Uterus (tissue), 4 donors: Measurements from ENCODE around the gene MPDU1. TPM values are rescaled to one million over a fixed set of nuclear protein-coding genes. Genes with fewer than 3 reads are reported as not detected.

Source experiments
- DNase-seq, 2 donors: peaks; one replicate each; pipeline ENCODE4 v3.0.0-alpha.2; 2019 to 2020
- H3K27ac ChIP-seq, 2 donors: fragments of 200-600 bp; sonication (generic); 1 replicate in 1 of 2; 2 replicates in 1 of 2; pipeline ENCODE4 v1.5.1; 2016 to 2018
- H3K27me3 ChIP-seq, 2 donors: fragments of 200-600 bp; sonication (generic); one replicate each; pipeline ENCODE4 v1.5.1; 2018 to 2019; ENCODE audit warnings: control low read depth in 1 of 2
- H3K36me3 ChIP-seq, 2 donors: fragments of 200-600 bp; sonication (generic); one replicate each; pipeline ENCODE4 v1.5.1; 2019; ENCODE audit warnings: control low read depth in 1 of 2
- H3K4me1 ChIP-seq, 2 donors: fragments of 200-600 bp; sonication (generic); one replicate each; pipeline ENCODE4 v1.5.1; 2018 to 2019; ENCODE audit warnings: control low read depth in 1 of 2
- H3K4me3 ChIP-seq, 2 donors: fragments of 200-600 bp; sonication (generic); 1 replicate in 1 of 2; 2 replicates in 1 of 2; pipeline ENCODE4 v1.5.1; 2018 to 2019; ENCODE audit warnings: mild to moderate bottlenecking in 1 of 2
- H3K9me3 ChIP-seq, 2 donors: fragments of 200-600 bp; sonication (generic); one replicate each; pipeline ENCODE4 v1.5.1; 2019; ENCODE audit warnings: control low read depth in 1 of 2
- POLR2A ChIP-seq, 2 donors: fragments of 450-650 bp; IDR thresholded peaks; one replicate each; pipeline ENCODE4 v1.6.1; 2016; ENCODE audit warnings: antibody characterized with exemption in 2 of 2, mild to moderate bottlenecking in 1 of 2, moderate library complexity in 1 of 2
- intact Hi-C: fragments of 100-400 bp; cut with DNase I; formaldehyde crosslinking; loops from one replicate; pipeline ENCODE4 v1.15.1; 2023; ENCODE audit warnings: low total_unique reads
- total RNA-seq, 4 donors: library from RNA; depleted of rRNA in 3 of 4; stranded (reverse); fragments of >200 nt in 3 of 4; gene quantifications; one replicate each; pipeline versions ENCODE4 v1.1.0 to v1.2.4, GENCODE V29; 2014 to 2023
- TF ChIP-seq, protein P1 (sequence below), 4 experiments: fragments of 200-600 bp in 2 of 4; fragments of 450-650 bp in 2 of 4; sonication (generic) in 2 of 4; IDR thresholded peaks; one replicate each; pipeline ENCODE4 v1.5.1; 2016 to 2019; ENCODE audit warnings: antibody characterized with exemption in 4 of 4, mild to moderate bottlenecking in 2 of 4, moderate library complexity in 1 of 4
- donor health status: DM: yes; HTN: yes; CAD: no.

MPDU1 gene
- total RNA-seq, 4 donors from 2014 or later, result 2.6 to 63.6 (median 35.0) TPM

DNA sequence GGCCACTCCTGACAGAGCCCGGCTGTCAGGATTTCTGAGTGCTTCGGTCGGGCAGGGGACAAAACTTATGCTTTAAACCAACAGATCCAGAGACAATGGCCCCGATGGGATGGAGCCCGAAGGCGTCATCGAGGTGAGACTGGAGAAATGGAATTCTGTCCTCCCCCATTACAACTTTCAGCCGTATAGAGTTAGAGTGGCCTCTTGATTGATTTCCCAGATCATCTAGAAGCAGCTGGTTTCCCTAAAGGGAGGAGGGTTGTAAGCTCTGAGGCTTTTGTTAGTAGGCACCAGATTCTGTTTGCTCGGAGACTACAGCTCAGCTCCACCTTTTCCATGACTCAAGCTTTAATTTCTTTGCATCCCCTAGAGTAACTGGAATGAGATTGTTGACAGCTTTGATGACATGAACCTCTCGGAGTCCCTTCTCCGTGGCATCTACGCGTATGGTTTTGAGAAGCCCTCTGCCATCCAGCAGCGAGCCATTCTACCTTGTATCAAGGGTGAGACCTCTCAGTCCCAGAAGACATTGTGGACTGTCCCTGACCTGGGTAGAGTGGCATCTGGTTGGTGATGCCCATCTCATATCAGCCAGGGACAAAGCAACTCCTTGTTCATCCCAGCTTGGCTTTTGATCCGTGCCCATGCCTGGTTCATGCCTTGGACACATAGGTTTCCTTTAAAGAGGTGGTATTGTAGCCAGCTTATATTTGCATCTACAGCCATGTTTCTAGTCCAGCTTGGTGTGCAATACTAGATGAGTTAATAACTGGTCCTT, 9.3 kb upstream of the MPDU1 start:
- Histone ChIP-seq H3K4me3 (peak overlapping the region; percentile 94 to 100), H3K4me1 (peaks cover 0 to 6% of the 10 kb centered on the region in 2 donors), H3K27me3 (no peaks in the 10 kb centered on the region), H3K36me3 (no peaks in the 10 kb centered on the region), H3K27ac (peak overlapping the region; percentile 98 to 99), H3K9me3 (no peaks in the 10 kb centered on the region)
- TF ChIP-seq, protein P1, sequence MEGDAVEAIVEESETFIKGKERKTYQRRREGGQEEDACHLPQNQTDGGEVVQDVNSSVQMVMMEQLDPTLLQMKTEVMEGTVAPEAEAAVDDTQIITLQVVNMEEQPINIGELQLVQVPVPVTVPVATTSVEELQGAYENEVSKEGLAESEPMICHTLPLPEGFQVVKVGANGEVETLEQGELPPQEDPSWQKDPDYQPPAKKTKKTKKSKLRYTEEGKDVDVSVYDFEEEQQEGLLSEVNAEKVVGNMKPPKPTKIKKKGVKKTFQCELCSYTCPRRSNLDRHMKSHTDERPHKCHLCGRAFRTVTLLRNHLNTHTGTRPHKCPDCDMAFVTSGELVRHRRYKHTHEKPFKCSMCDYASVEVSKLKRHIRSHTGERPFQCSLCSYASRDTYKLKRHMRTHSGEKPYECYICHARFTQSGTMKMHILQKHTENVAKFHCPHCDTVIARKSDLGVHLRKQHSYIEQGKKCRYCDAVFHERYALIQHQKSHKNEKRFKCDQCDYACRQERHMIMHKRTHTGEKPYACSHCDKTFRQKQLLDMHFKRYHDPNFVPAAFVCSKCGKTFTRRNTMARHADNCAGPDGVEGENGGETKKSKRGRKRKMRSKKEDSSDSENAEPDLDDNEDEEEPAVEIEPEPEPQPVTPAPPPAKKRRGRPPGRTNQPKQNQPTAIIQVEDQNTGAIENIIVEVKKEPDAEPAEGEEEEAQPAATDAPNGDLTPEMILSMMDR (IDR thresholded peaks at IDR 0.05), result no peak
- no peak for TF ChIP-seq POLR2A (IDR thresholded peaks at IDR 0.05)
- intact Hi-C loops, result no loop called here
- no peak for DNase-seq

DNA sequence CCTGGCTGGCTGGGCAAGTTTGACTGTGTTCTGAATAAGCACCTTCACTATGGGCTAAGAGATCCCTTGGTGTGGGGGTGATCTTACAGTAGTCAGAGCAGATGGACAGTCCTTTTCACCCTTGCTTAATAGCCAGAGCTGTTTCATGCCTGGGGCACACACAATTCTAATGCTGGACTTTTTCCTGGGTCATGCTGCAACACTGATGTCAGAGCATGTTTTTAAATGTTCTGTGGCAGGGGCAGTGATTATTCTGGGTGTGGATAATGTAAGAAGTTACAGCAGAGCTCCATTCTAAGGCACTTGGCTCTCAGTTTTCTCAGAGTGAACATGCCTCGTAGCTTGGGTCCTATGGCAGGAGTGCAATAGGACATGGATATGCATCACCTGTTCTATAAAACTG, 8.2 kb upstream of the MPDU1 start:
- DNase-seq, result no peak
- Histone ChIP-seq H3K4me1 (peaks cover 0 to 6% of the 10 kb centered on the region in 2 donors), H3K4me3 (no peak overlapping the region), H3K9me3 (no peaks in the 10 kb centered on the region), H3K27ac (no peak overlapping the region), H3K27me3 (no peaks in the 10 kb centered on the region), H3K36me3 (no peaks in the 10 kb centered on the region)
- intact Hi-C loops, result no loop called here
- no peak for TF ChIP-seq POLR2A (IDR thresholded peaks at IDR 0.05)
- TF ChIP-seq, protein P1 (IDR thresholded peaks at IDR 0.05), result no peak

DNA sequence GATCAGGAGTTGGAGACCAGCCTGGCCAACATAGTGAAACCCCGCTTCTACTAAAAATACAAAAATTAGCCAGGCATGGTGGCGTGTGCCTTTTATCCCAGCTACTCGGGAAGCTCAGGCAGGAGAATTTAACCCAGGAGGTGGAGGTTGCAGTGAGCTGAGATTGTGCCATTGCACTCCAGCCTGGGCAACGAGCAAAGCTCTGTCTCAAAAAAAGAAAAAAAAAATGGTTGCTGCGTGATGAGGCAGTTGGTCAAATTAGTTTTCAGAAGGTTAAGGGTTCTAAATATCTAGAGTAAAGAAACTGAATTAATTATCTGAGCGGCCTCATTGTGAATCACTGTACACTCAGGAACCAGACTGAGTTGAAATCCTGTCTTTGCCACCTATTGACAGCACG, 7.7 kb upstream of the MPDU1 start:
- no peak overlapping the region for H3K4me3 ChIP-seq
- intact Hi-C loops, result no loop called here
- TF ChIP-seq, protein P1 (IDR thresholded peaks at IDR 0.05), result no peak
- TF ChIP-seq POLR2A (IDR thresholded peaks at IDR 0.05), result no peak
- H3K4me1 ChIP-seq, result peaks cover 0 to 6% of the 10 kb centered on the region in 2 donors
- H3K36me3 ChIP-seq, result no peaks in the 10 kb centered on the region
- no peaks in the 10 kb centered on the region for H3K27me3 ChIP-seq
- DNase-seq, result no peak
- H3K27ac ChIP-seq, result no peak overlapping the region
- no peaks in the 10 kb centered on the region for H3K9me3 ChIP-seq

DNA sequence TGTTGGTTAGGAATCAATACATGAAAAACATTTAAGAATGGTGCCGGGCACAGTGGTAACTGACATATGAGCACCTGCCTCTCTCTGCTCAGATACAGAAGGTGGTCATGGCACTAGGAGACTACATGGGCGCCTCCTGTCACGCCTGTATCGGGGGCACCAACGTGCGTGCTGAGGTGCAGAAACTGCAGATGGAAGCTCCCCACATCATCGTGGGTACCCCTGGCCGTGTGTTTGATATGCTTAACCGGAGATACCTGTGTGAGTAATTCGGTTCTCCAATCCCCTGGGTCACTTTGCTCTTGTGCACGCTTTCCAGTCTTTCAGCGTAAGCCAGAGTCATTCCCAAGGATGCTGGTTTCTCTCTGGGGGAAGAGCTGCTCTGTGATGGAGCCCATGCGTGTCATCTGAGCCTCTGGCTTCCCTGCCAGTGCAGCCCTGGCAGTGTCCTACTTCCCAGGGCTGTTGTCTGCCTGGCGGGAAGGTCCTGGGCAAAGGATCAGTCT, 7.2 kb upstream of the MPDU1 start:
- Histone ChIP-seq H3K9me3 (no peaks in the 10 kb centered on the region), H3K4me3 (no peak overlapping the region), H3K4me1 (peaks cover 0 to 6% of the 10 kb centered on the region in 2 donors), H3K27ac (no peak overlapping the region), H3K36me3 (no peaks in the 10 kb centered on the region), H3K27me3 (no peaks in the 10 kb centered on the region)
- intact Hi-C loops, result no loop called here
- no peak for DNase-seq
- TF ChIP-seq POLR2A (IDR thresholded peaks at IDR 0.05), result no peak
- TF ChIP-seq, protein P1 (IDR thresholded peaks at IDR 0.05), result no peak
